ENCODE data around the gene APBB1IP.
"Not testable (repeated sequence)": the region's sequence is repeated elsewhere in the genome, so short reads cannot be mapped to it uniquely, and the experiment has no call there.

The APBB1IP gene

GRCh38 chr10:26557641-26558014, 119.5 kb downstream of the APBB1IP start:
- peaks cover 41% of the 10 kb centered on the region for H3K36me3 Mint-ChIP-seq (ENCODE audit: low read depth)
- no peaks in the 10 kb centered on the region for H3K27me3 Mint-ChIP-seq
- H3K9me3 Mint-ChIP-seq, result no peaks in the 10 kb centered on the region
- no peak overlapping the region for H3K4me3 Mint-ChIP-seq
- peaks cover 2% of the 10 kb centered on the region for H3K4me1 Mint-ChIP-seq
- DNase-seq (no peak), ATAC-seq (no peak)
- H3K27ac Mint-ChIP-seq, result peak overlapping the region; percentile 46

- H3K27me3 Mint-ChIP-seq, result no peaks in the 10 kb centered on the region
- no peak for ATAC-seq
- peaks cover 69% of the 10 kb centered on the region for H3K36me3 Mint-ChIP-seq (ENCODE audit: low read depth)
Measured at GRCh38 chr10:26566525-26567350, 128.6 kb downstream of the APBB1IP start.

GRCh38 chr10:26567351-26567721, 129.2 kb downstream of the APBB1IP start:
- DNase-seq (no peak), ATAC-seq (no peak)
- Mint-ChIP-seq H3K4me1 (peaks cover 2% of the 10 kb centered on the region), H3K4me3 (no peak overlapping the region), H3K9me3 (peaks cover 18% of the 10 kb centered on the region), H3K36me3 (ENCODE audit: low read depth) (peaks cover 70% of the 10 kb centered on the region), H3K27ac (no peak overlapping the region), H3K27me3 (no peaks in the 10 kb centered on the region)

More at GRCh38 chr10:26566525-26567350, 128.6 kb downstream of the APBB1IP start:
- Mint-ChIP-seq H3K9me3 (peaks cover 12% of the 10 kb centered on the region), H3K4me1 (peaks cover 2% of the 10 kb centered on the region), H3K27ac (no peak overlapping the region), H3K4me3 (no peak overlapping the region)
- DNase-seq, result no peak

GRCh38 chr10:26571655-26572054, 133.5 kb downstream of the APBB1IP start:
- H3K4me3 Mint-ChIP-seq, result no peak overlapping the region
- ATAC-seq, result no peak
- H3K4me1 Mint-ChIP-seq, result peaks cover 13% of the 10 kb centered on the region
- no peak overlapping the region for H3K27ac Mint-ChIP-seq
- H3K27me3 Mint-ChIP-seq, result no peaks in the 10 kb centered on the region
- H3K36me3 Mint-ChIP-seq (ENCODE audit: low read depth), result peaks cover 67% of the 10 kb centered on the region
- no peak for DNase-seq
- H3K9me3 Mint-ChIP-seq, result peaks cover 36% of the 10 kb centered on the region

- Mint-ChIP-seq H3K27ac (no peak overlapping the region), H3K27me3 (no peaks in the 10 kb centered on the region)
- no peak for DNase-seq
Measured at GRCh38 chr10:26573674-26574073, 135.5 kb downstream of the APBB1IP start.

GRCh38 chr10:26574783-26575182, 136.6 kb downstream of the APBB1IP start:
- Mint-ChIP-seq H3K4me3 (no peak overlapping the region), H3K36me3 (ENCODE audit: low read depth) (peaks cover 47% of the 10 kb centered on the region), H3K27ac (peak overlapping the region; percentile 38), H3K4me1 (peaks cover 13% of the 10 kb centered on the region), H3K9me3 (peaks cover 36% of the 10 kb centered on the region), H3K27me3 (no peaks in the 10 kb centered on the region)
- no peak for ATAC-seq
- DNase-seq, result no peak

More at GRCh38 chr10:26573674-26574073, 135.5 kb downstream of the APBB1IP start:
- Mint-ChIP-seq H3K4me1 (peaks cover 13% of the 10 kb centered on the region), H3K4me3 (peak overlapping the region; percentile 1), H3K36me3 (ENCODE audit: low read depth) (peaks cover 52% of the 10 kb centered on the region), H3K9me3 (peaks cover 36% of the 10 kb centered on the region)
- no peak for ATAC-seq

GRCh38 chr10:26578371-26578770, 140.2 kb downstream of the APBB1IP start:
- peaks cover 14% of the 10 kb centered on the region for H3K9me3 Mint-ChIP-seq
- H3K27me3 Mint-ChIP-seq, H3K4me3 Mint-ChIP-seq, ATAC-seq, DNase-seq, H3K27ac Mint-ChIP-seq: not testable (repeated sequence)
- peaks cover 18% of the 10 kb centered on the region for H3K36me3 Mint-ChIP-seq (ENCODE audit: low read depth)
- peaks cover 10% of the 10 kb centered on the region for H3K4me1 Mint-ChIP-seq

- H3K4me3 Mint-ChIP-seq, result no peak overlapping the region
- ATAC-seq (no peak), DNase-seq (no peak)
- no peak overlapping the region for H3K27ac Mint-ChIP-seq
- H3K4me1 Mint-ChIP-seq, result peaks cover 4% of the 10 kb centered on the region
- peaks cover 8% of the 10 kb centered on the region for H3K36me3 Mint-ChIP-seq (ENCODE audit: low read depth)
- no peaks in the 10 kb centered on the region for H3K27me3 Mint-ChIP-seq
- peaks cover 7% of the 10 kb centered on the region for H3K9me3 Mint-ChIP-seq
Measured at GRCh38 chr10:26579256-26580063, 141.3 kb downstream of the APBB1IP start.

- Mint-ChIP-seq H3K4me1 (no peaks in the 10 kb centered on the region), H3K27ac (no peak overlapping the region), H3K9me3 (no peaks in the 10 kb centered on the region), H3K36me3 (ENCODE audit: low read depth) (peaks cover 10% of the 10 kb centered on the region), H3K4me3 (no peak overlapping the region), H3K27me3 (no peaks in the 10 kb centered on the region)
- ATAC-seq (no peak), DNase-seq (no peak)
Measured at GRCh38 chr10:26586211-26586610, 148.1 kb downstream of the APBB1IP start.

- H3K4me3 Mint-ChIP-seq, result no peak overlapping the region
- no peaks in the 10 kb centered on the region for H3K9me3 Mint-ChIP-seq
- no peak for DNase-seq
- ATAC-seq, result no peak
- H3K27me3 Mint-ChIP-seq, result no peaks in the 10 kb centered on the region
- H3K36me3 Mint-ChIP-seq (ENCODE audit: low read depth), result peaks cover 11% of the 10 kb centered on the region
- no peaks in the 10 kb centered on the region for H3K4me1 Mint-ChIP-seq
- no peak overlapping the region for H3K27ac Mint-ChIP-seq
Measured at GRCh38 chr10:26588611-26589010, 150.5 kb downstream of the APBB1IP start.

- H3K27me3 Mint-ChIP-seq, H3K4me1 Mint-ChIP-seq, H3K9me3 Mint-ChIP-seq, H3K4me3 Mint-ChIP-seq, ATAC-seq, DNase-seq, H3K27ac Mint-ChIP-seq: not testable (repeated sequence)
- peaks cover 15% of the 10 kb centered on the region for H3K36me3 Mint-ChIP-seq (ENCODE audit: low read depth)
Measured at GRCh38 chr10:26589813-26590212, 151.7 kb downstream of the APBB1IP start.

- H3K27ac Mint-ChIP-seq, result no peak overlapping the region
- peaks cover 17% of the 10 kb centered on the region for H3K36me3 Mint-ChIP-seq (ENCODE audit: low read depth)
- H3K27me3 Mint-ChIP-seq, result no peaks in the 10 kb centered on the region
- no peak for ATAC-seq
- H3K4me1 Mint-ChIP-seq, result no peaks in the 10 kb centered on the region
- DNase-seq, result no peak
- H3K9me3 Mint-ChIP-seq, result no peaks in the 10 kb centered on the region
- H3K4me3 Mint-ChIP-seq, result no peak overlapping the region
Measured at GRCh38 chr10:26593896-26594295, 155.8 kb downstream of the APBB1IP start.

GRCh38 chr10:26603283-26603682, 165.1 kb downstream of the APBB1IP start:
- H3K36me3 Mint-ChIP-seq (ENCODE audit: low read depth), result not testable (repeated sequence)

GRCh38 chr10:26604320-26605093, 166.4 kb downstream of the APBB1IP start:
- H3K4me3 Mint-ChIP-seq; H3K9me3 Mint-ChIP-seq; ATAC-seq; H3K36me3 Mint-ChIP-seq (ENCODE audit: low read depth); DNase-seq; H3K4me1 Mint-ChIP-seq; H3K27ac Mint-ChIP-seq; H3K27me3 Mint-ChIP-seq: not testable (repeated sequence)

More at GRCh38 chr10:26603283-26603682, 165.1 kb downstream of the APBB1IP start:
- not testable (repeated sequence) for H3K4me3 Mint-ChIP-seq, H3K4me1 Mint-ChIP-seq, H3K27ac Mint-ChIP-seq, ATAC-seq, DNase-seq, H3K9me3 Mint-ChIP-seq, H3K27me3 Mint-ChIP-seq

All from activated naive CD8-positive, alpha-beta T cell treated with anti-CD3 and anti-CD28 coated beads, Interleukin-2, amount 50 U/mL, for 24 hours (primary cell).